GM12874 (cell line): Measurements from ENCODE around the gene SLC25A52.

Experiments used
- CTCF ChIP-seq: IDR thresholded peaks from 2 replicates; pipeline ENCODE4 v1.5.1; 2011; ENCODE audit warnings: low read depth, mild to moderate bottlenecking, control low read depth, low read length, moderate library complexity; ENCODE audit not compliant: insufficient read depth

The SLC25A52 gene, protein sequence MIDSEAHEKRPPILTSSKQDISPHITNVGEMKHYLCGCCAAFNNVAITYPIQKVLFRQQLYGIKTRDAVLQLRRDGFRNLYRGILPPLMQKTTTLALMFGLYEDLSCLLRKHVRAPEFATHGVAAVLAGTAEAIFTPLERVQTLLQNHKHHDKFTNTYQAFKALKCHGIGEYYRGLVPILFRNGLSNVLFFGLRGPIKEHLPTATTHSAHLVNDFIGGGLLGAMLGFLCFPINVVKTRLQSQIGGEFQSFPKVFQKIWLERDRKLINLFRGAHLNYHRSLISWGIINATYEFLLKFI

DNA sequence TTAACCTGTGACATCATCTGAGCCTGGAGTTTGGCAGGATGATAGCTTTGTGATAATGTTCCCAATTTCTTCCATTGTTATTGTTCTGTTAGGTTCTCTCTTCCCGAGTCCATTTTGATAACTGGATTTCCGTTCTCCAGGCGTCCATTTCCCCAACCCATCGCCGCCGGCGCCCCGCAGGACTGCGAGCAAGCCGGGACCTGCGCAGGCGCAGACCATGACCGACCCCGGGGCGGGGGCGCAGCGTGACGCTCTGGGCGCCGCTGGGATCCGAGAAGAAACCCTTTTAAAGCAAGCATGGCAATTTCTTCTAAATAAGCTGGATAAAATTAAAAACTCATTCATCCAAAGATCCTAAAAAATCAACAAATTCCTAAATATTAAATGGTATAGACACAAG is at the start of gene SLC25A52:
SLC25A52 (minus strand) TSS at position 186 of the 400 bp plus-strand sequence. CDS start 219 bp downstream, outside the sequence.
- TF ChIP-seq CTCF, result no peak

DNA sequence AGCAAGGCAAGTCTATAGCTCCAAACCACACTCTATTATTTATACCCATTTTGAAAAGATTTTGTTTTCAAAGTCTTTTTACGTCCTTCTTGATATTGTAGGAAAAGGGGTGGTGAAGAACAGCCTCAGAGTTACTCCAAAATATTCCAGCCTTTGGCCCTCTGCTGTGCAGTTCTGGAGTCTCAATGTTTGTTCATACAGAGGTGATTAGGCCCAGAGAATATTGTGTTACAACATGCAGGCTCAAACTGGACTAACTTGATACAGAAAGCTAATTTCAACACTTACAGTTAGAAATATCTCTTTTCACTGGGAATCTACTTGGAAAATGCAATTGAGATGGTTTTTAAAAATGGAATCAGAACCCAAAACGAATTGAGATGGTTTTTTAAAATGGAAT is 40.4 kb upstream of the SLC25A52 start:
- TF ChIP-seq CTCF, result no peak

DNA sequence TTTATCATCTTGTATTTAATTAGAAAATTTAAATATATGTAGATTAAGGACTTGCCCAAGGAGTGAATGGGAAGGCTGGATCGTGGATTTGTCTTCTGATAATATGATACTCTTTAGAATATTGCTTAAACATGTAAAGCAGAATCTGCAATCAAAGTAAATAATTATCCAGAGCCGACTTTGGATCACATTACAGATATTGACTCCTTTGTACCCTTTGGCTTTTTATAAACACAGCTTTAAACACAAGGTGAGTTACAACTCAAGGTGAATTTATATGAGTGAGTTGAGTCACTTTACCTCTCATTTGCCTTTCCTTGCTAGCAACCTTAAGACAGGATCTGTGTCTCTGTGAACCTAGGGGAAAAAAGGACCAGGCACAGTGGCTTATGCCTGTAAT is 37.7 kb upstream of the SLC25A52 start:
- no peak for TF ChIP-seq CTCF

DNA sequence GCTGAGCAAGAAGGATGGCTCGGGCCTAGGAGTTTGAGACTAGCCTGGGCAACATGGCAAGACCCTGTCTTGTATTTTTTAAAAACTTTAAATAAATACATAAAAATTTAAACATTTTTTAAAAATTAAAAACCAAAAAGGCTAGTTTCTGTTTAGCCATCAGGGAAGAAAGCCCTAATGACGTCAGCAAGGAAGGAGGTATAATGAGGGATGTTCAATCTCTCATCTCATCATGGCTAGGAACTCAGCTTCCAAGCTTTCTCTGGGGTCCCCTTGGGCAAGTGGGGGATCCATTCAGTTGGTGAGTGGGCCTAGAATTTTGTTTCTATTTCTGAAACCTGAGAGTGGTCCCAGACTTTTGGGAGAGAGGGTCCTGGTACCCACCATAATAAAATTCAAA is 35.1 kb upstream of the SLC25A52 start:
- TF ChIP-seq CTCF, result no peak

DNA sequence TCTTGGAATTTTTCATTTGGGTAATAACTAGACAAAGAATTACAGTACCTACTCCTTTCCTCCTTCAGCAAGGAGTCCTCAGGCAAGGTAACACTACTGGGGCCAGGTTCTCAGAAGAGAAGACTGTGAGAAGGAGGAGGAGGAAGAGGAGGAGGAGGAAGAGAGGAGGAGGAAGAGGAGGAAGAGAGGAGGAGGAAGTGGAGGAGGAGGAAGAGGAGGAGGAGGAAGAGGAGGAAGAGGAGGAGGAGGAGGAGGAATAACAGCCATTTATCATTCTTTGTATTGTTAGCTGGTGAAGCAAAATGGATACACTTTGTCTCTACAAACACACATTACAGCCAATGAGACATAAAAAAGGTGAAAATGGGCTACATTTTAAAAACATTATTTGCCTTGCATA is 32.9 kb upstream of the SLC25A52 start:
- no peak for TF ChIP-seq CTCF

- TF ChIP-seq CTCF, result no peak
These were observed 31.9 kb upstream of the SLC25A52 start for GRCh38 chr18:31792580-31792911.

DNA sequence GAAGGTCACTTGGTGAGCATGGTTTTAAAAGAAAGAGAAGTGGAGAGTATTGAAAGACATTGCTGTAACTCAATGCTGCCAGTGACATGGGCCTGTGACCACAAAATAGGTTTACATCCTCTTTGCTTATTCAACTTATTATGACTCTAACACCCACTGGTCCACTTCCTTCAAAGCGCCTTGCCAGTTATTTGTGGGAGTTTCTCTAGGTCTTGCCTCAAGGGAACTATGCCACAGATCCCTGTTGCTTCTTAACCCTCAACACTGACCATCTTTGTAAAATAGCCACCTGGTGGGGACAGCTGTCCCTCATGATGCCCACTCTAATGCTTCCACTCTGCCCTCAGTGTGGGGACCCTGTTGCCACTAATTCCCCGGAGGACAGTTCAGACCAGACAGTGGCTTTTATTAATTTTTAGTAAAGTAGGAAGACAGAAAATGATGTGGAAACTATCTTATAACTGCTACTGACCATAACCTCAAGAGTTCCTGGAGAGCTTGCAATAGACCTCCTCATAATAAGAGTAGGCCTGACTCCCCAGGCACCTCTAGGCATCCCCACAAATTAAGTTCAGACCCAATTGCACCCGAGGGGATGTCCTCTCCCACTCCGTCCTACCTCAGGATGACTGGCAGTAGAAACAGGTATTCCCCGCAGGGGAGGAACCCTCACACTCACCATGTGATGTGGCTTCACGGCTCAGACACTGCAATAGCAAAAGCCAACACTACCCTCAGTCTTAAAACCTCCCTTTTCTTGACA is 31.3 kb upstream of the SLC25A52 start:
- TF ChIP-seq CTCF, result no peak
